H9 (cell line): ENCODE data around the gene TBCC. TPM values are rescaled to one million over a fixed set of nuclear protein-coding genes. Genes with fewer than 3 reads are reported as not detected.
A peak's percentile ranks its signal among the peaks of the same experiment; 100 is the strongest.

Source experiments
- DNase-seq: peaks from one replicate; pipeline ENCODE4 v3.0.0-alpha.2; 2017
- H2AFZ ChIP-seq: one replicate; pipeline ENCODE4 v1.6.1; 2013; ENCODE audit warnings: mild to moderate bottlenecking, low read length, control low read depth, moderate library complexity
- H2AK5ac ChIP-seq: 2 replicates; pipeline ENCODE4 v1.6.1; 2013; ENCODE audit warnings: low read length, control low read depth, mixed read lengths; ENCODE audit not compliant: insufficient read length
- H2BK120ac ChIP-seq: one replicate; pipeline ENCODE4 v1.6.1; 2013; ENCODE audit warnings: low read depth, mild to moderate bottlenecking, low read length, control low read depth, inconsistent platforms; ENCODE audit not compliant: poor library complexity, severe bottlenecking
- H2BK12ac ChIP-seq: 2 replicates; pipeline ENCODE4 v1.6.1; 2013; ENCODE audit warnings: low read length, control low read depth, mixed read lengths, low read depth; ENCODE audit not compliant: insufficient read length
- H2BK15ac ChIP-seq: 2 replicates; pipeline ENCODE4 v1.6.1; 2013; ENCODE audit warnings: low read depth, low read length, control low read depth
- H2BK20ac ChIP-seq: one replicate; pipeline ENCODE4 v1.6.1; 2013; ENCODE audit warnings: low read depth, mild to moderate bottlenecking, low read length, control low read depth, inconsistent platforms; ENCODE audit not compliant: poor library complexity, severe bottlenecking
- H2BK5ac ChIP-seq: 2 replicates; pipeline ENCODE4 v1.6.1; 2013; ENCODE audit warnings: low read length, control low read depth, mixed read lengths; ENCODE audit not compliant: insufficient read length
- H3K14ac ChIP-seq: 2 replicates; pipeline ENCODE4 v1.6.1; 2013; ENCODE audit warnings: low read length, control low read depth; ENCODE audit not compliant: insufficient read depth
- H3K18ac ChIP-seq: 2 replicates; pipeline ENCODE4 v1.6.1; 2013; ENCODE audit warnings: low read depth, mild to moderate bottlenecking, mixed read lengths, low read length, control low read depth; ENCODE audit not compliant: insufficient read length
- H3K23ac ChIP-seq: 2 replicates; pipeline ENCODE4 v1.6.1; 2013; ENCODE audit warnings: low read length, control low read depth, mixed read lengths, low read depth; ENCODE audit not compliant: insufficient read length
- H3K23me2 ChIP-seq: 2 replicates; pipeline ENCODE4 v1.6.1; 2013; ENCODE audit warnings: low read depth, mild to moderate bottlenecking, mixed read lengths, low read length, control low read depth; ENCODE audit not compliant: insufficient read length, poor library complexity, severe bottlenecking
- H3K27ac ChIP-seq: 2 replicates; pipeline ENCODE4 v1.5.1; 2013; ENCODE audit warnings: low read length, control low read depth, mixed read lengths, low read depth; ENCODE audit not compliant: insufficient read length
- H3K27me3 ChIP-seq: 2 replicates; pipeline ENCODE4 v1.6.1; 2013; ENCODE audit warnings: low read length, control low read depth, inconsistent platforms; ENCODE audit not compliant: insufficient read depth
- H3K4ac ChIP-seq: 2 replicates; pipeline ENCODE4 v1.6.1; 2013; ENCODE audit warnings: low read depth, mild to moderate bottlenecking, control low read depth, inconsistent platforms, low read length, moderate library complexity
- H3K4me1 ChIP-seq: 2 replicates; pipeline ENCODE4 v1.6.1; 2013; ENCODE audit warnings: low read length, control low read depth, inconsistent platforms; ENCODE audit not compliant: insufficient read depth
- H3K4me2 ChIP-seq: 2 replicates; pipeline ENCODE4 v1.6.1; 2013; ENCODE audit warnings: low read length, control low read depth, mixed read lengths; ENCODE audit not compliant: insufficient read length, insufficient read depth
- H3K56ac ChIP-seq: 2 replicates; pipeline ENCODE4 v1.6.1; 2013; ENCODE audit warnings: low read depth, mild to moderate bottlenecking, mixed read lengths, low read length, control low read depth; ENCODE audit not compliant: insufficient read length
- H3K79me1 ChIP-seq: 2 replicates; pipeline ENCODE4 v1.6.1; 2013; ENCODE audit warnings: low read depth, mild to moderate bottlenecking, moderate library complexity, low read length, control low read depth, inconsistent platforms; ENCODE audit not compliant: insufficient read depth, poor library complexity, severe bottlenecking
- H3K79me2 ChIP-seq: 2 replicates; pipeline ENCODE4 v1.6.1; 2013; ENCODE audit warnings: low read length, control low read depth, inconsistent platforms; ENCODE audit not compliant: insufficient read depth
- H3K9ac ChIP-seq: 2 replicates; pipeline ENCODE4 v1.6.1; 2013; ENCODE audit warnings: low read length, control low read depth, mixed read lengths; ENCODE audit not compliant: insufficient read length; ENCODE audit errors: extremely low read depth
- H3K9me3 ChIP-seq: one replicate; pipeline ENCODE4 v1.6.1; 2013; ENCODE audit warnings: low read depth, low read length, inconsistent platforms; ENCODE audit not compliant: control insufficient read depth
- H3T11ph ChIP-seq: one replicate; pipeline ENCODE4 v1.6.1; 2013; ENCODE audit warnings: mild to moderate bottlenecking, low read length, control low read depth, inconsistent platforms
- H4K20me1 ChIP-seq: one replicate; pipeline ENCODE4 v1.6.1; 2013; ENCODE audit not compliant: control insufficient read depth, insufficient read length, insufficient read depth
- H4K5ac ChIP-seq: 2 replicates; pipeline ENCODE4 v1.6.1; 2013; ENCODE audit warnings: low read depth, mild to moderate bottlenecking, mixed read lengths, low read length, control low read depth; ENCODE audit not compliant: insufficient read length
- H4K8ac ChIP-seq: replicated peaks from 2 replicates; pipeline ENCODE4 v1.6.1; 2013; ENCODE audit warnings: low read length, control low read depth, mixed read lengths, low read depth; ENCODE audit not compliant: insufficient read length
- H4K91ac ChIP-seq: 2 replicates; pipeline ENCODE4 v1.6.1; 2013; ENCODE audit warnings: low read depth, mild to moderate bottlenecking, moderate library complexity, mixed read lengths, low read length, control low read depth; ENCODE audit not compliant: insufficient read length
- H3K27ac Mint-ChIP-seq, 3 experiments: 2 replicates in 2 of 3; 3 replicates in 1 of 3; pipeline ENCODE4 v1.8.0; 2020 to 2021; ENCODE audit warnings: mixed read lengths in 3 of 3, mild to moderate bottlenecking in 1 of 3, moderate library complexity in 1 of 3
- H3K27me3 Mint-ChIP-seq: 2 replicates; pipeline ENCODE4 v1.8.0; 2021; ENCODE audit warnings: low read depth, mild to moderate bottlenecking, moderate library complexity, mixed read lengths
- H3K36me3 Mint-ChIP-seq, 3 experiments: 2 replicates in 2 of 3; 3 replicates in 1 of 3; pipeline ENCODE4 v1.8.0; 2020 to 2021; ENCODE audit warnings: low read depth in 3 of 3, mixed read lengths in 3 of 3; ENCODE audit not compliant: insufficient read depth in 1 of 3
- H3K4me1 Mint-ChIP-seq, 2 experiments: 2 replicates each; pipeline ENCODE4 v1.8.0; 2020; ENCODE audit warnings: mixed read lengths in 2 of 2
- H3K4me3 Mint-ChIP-seq, 2 experiments: 2 replicates in 1 of 2; 3 replicates in 1 of 2; pipeline ENCODE4 v1.8.0; 2020 to 2021; ENCODE audit warnings: mild to moderate bottlenecking in 2 of 2, mixed read lengths in 2 of 2, moderate library complexity in 1 of 2
- H3K9me3 Mint-ChIP-seq, 2 experiments: 2 replicates in 1 of 2; 3 replicates in 1 of 2; pipeline ENCODE4 v1.8.0; 2020; ENCODE audit warnings: mild to moderate bottlenecking in 2 of 2, mixed read lengths in 2 of 2, moderate library complexity in 1 of 2
- WGBS: extraction: QIAGEN DNeasy Blood & Tissue Kit; methylation state at CpG from one replicate; pipeline ENCODE4 v1.1.7; 2013; ENCODE audit warnings: missing lambda C conversion rate, low lambda C conversion rate, mixed read lengths; ENCODE audit not compliant: insufficient read length; ENCODE audit errors: extremely low coverage; 5-methylcytosine and 5-hydroxymethylcytosine counted together
- total RNA-seq: library from RNA; stranded (reverse); gene quantifications from 2 replicates; pipeline ENCODE4 v1.2.1, GENCODE V29; 2021
- TF ChIP-seq, protein P1 (sequence below): fragments of 200-600 bp; sonication (generic); conservative IDR thresholded peaks from 3 replicates; pipeline ENCODE4 v1.8.0; 2021; ENCODE audit warnings: antibody characterized with exemption, mild to moderate bottlenecking

The TBCC gene
- total RNA-seq, 1 experiment from 2014 or later: 25.6 TPM

DNA sequence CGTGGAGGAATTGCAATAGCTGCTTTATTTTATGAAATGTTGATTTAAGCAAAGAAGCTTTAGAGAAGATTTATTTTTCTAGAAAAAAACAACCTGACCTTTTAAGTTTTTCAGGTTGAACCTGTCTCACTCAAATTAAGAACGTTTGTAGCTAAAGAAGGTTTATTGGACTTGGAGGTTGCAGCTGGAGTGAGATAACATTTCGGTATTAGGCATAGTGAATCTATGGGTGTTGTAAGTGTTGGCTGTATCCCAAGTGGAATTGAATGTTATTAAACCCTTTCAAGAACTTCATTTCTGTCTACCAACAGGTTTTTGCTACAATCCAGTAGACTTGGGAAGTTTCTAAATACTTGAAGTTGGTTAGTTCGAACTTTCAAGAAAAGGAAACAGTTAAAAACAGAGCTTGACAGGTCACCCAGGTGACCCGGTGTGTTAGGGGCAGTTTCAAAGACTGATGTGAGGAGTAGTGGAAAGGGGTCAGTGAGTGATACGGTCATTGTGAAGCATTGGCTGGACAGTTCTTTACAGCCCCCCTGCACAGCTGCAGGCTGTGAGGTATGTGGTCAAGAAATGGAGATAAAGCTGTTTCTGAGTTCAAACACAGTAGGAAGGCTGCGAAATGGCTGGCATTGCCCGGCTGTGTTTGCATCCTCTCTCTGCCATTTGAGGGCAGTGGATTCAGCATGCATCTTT is 2.4 kb upstream of the TBCC start:
- no peak overlapping the region for H2AK5ac ChIP-seq
- no peak overlapping the region for H3T11ph ChIP-seq
- H3K23me2 ChIP-seq: peaks cover 23% of the 10 kb centered on the region
- H3K14ac ChIP-seq: no peak overlapping the region
- no CpG with 5 or more reads among the region's 8 CpGs for WGBS
- H3K36me3 Mint-ChIP-seq: peaks cover 4 to 7% (median 7%) of the 10 kb centered on the region in 3 experiments
- no peaks in the 10 kb centered on the region for H3K27me3 Mint-ChIP-seq
- no peak overlapping the region for H2BK120ac ChIP-seq
- no peak overlapping the region for H3K18ac ChIP-seq
- no peak overlapping the region for H3K27ac ChIP-seq
- H3K4me2 ChIP-seq: no peak overlapping the region
- peaks cover 12 to 24% of the 10 kb centered on the region in 2 experiments for H3K4me1 Mint-ChIP-seq
- no peaks in the 10 kb centered on the region for H3K27me3 ChIP-seq
- no peak overlapping the region for H2BK20ac ChIP-seq
- H3K27ac Mint-ChIP-seq: no peak overlapping the region
- no peak overlapping the region for H2AFZ ChIP-seq
- no peak overlapping the region for H3K9ac ChIP-seq
- H3K79me2 ChIP-seq: peaks cover 6% of the 10 kb centered on the region; the same call in 1 of the 2 replicates
- no peak overlapping the region for H2BK5ac ChIP-seq
- no peak overlapping the region for H4K5ac ChIP-seq
- no peaks in the 10 kb centered on the region for H3K9me3 Mint-ChIP-seq
- H4K8ac ChIP-seq: no peak overlapping the region
- no peaks in the 10 kb centered on the region for H4K20me1 ChIP-seq
- H2BK15ac ChIP-seq: no peak overlapping the region
- H3K4ac ChIP-seq: no peak overlapping the region
- no peak for DNase-seq
- H4K91ac ChIP-seq: no peak overlapping the region
- peaks cover 8% of the 10 kb centered on the region for H3K79me1 ChIP-seq
- H3K4me3 Mint-ChIP-seq: peak overlapping the region; percentile 98 to 100
- no peaks in the 10 kb centered on the region for H3K4me1 ChIP-seq
- TF ChIP-seq, protein P1, sequence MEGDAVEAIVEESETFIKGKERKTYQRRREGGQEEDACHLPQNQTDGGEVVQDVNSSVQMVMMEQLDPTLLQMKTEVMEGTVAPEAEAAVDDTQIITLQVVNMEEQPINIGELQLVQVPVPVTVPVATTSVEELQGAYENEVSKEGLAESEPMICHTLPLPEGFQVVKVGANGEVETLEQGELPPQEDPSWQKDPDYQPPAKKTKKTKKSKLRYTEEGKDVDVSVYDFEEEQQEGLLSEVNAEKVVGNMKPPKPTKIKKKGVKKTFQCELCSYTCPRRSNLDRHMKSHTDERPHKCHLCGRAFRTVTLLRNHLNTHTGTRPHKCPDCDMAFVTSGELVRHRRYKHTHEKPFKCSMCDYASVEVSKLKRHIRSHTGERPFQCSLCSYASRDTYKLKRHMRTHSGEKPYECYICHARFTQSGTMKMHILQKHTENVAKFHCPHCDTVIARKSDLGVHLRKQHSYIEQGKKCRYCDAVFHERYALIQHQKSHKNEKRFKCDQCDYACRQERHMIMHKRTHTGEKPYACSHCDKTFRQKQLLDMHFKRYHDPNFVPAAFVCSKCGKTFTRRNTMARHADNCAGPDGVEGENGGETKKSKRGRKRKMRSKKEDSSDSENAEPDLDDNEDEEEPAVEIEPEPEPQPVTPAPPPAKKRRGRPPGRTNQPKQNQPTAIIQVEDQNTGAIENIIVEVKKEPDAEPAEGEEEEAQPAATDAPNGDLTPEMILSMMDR: no peak
- H2BK12ac ChIP-seq: no peak overlapping the region
- H3K56ac ChIP-seq: no peak overlapping the region
- no peaks in the 10 kb centered on the region for H3K9me3 ChIP-seq
- no peak overlapping the region for H3K23ac ChIP-seq
